NCI-H1694 (cell line): Measurements from ENCODE around the gene CFAP58.

Experiments used
- DNase-seq: peaks from one replicate; lab custom pipeline; 2025; lab: John Stamatoyannopoulos, UW

CFAP58 gene

GRCh38 chr10:104322416-104322782, 31.2 kb upstream of the CFAP58 start:
- peak; percentile 27 for DNase-seq

GRCh38 chr10:104323085-104323484, 30.5 kb upstream of the CFAP58 start:
- DNase-seq = no peak

GRCh38 chr10:104323760-104324201, 29.9 kb upstream of the CFAP58 start:
- no peak for DNase-seq

GRCh38 chr10:104324221-104324686, 29.4 kb upstream of the CFAP58 start:
- DNase-seq = no peak

- no peak for DNase-seq
Observed at GRCh38 chr10:104324931-104325330, 28.7 kb upstream of the CFAP58 start.

- no peak for DNase-seq
Observed at GRCh38 chr10:104325436-104326435, 27.9 kb upstream of the CFAP58 start.

- no peak for DNase-seq
Observed at GRCh38 chr10:104326991-104327610, 26.5 kb upstream of the CFAP58 start.

DNA sequence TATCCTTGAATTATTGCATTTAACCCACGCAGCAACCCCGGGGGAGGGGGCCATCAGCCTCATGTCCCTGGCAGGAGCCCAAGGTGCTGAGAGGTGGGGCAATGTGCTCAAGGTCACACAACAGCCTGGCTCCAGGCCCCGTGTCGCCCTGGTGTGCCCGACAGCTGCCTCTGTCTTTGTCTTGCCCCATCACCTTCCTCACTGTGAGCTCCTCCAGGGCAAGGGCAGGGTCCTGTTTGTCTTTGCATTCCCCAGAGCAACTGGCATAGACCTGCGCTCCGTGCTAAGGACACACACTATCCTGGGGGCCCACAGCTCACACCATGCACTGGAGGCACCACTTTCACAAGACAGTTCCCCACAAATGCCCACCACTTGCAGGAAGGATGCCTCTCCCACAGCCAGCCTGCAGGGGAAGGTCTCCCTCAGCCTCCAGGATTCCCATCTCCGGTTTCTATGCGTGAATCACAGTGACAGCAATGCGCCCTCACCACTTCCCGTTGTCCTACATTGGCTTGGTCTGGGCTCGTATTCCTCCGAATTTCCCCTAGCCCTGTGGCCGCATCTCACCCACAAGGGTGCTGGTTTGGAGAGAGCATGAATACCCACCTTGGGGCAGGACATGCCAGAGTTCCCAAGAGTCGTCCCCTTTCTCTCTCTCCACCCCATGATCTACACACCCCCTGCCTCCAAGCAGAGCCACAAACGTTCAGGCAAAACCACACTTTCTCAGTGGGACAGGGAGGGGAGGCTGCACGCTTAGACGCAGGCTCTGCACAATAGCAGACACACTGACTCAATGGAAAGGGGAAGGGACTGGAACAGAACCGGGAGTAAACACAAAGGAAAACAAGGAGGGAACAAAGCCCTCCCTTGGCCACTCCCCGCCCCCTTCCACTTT, 25.6 kb upstream of the CFAP58 start:
- DNase-seq = no peak

DNA sequence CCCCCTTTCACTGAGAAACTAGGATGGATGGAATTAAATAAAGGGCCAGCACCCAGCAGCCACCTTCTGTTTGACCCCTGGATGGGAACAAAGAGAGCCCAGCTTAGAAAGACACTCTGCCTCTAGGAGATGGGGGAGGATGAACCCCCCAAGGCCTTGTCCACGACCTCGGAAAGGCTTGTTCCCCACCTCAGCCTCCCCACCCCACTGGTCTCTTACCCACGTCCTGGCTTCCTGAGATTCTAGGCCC, 25.1 kb upstream of the CFAP58 start:
- no peak for DNase-seq

GRCh38 chr10:104328896-104329710, 24.5 kb upstream of the CFAP58 start:
- DNase-seq = no peak

DNA sequence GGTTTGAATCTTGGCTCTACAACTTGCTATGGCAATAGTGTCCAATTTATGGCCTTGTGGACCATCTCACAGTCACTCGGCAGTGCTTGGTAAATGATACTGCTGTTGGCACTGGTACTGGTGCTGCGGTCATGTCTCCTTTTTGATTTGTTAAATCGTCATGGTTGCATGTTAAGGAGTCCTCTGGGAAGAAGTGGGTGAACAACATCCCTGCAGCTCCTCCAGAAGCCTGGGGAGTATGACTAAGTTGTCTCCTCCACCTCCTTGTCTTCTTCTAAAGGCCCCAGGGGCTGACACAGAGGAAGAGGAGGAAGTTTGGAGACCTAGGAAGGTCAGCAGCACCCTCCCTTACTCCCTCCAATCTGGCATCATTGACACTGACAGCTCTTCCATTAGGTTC, 23.9 kb upstream of the CFAP58 start:
- no peak for DNase-seq

GRCh38 chr10:104330168-104331110, 23.2 kb upstream of the CFAP58 start:
- no peak for DNase-seq

DNA sequence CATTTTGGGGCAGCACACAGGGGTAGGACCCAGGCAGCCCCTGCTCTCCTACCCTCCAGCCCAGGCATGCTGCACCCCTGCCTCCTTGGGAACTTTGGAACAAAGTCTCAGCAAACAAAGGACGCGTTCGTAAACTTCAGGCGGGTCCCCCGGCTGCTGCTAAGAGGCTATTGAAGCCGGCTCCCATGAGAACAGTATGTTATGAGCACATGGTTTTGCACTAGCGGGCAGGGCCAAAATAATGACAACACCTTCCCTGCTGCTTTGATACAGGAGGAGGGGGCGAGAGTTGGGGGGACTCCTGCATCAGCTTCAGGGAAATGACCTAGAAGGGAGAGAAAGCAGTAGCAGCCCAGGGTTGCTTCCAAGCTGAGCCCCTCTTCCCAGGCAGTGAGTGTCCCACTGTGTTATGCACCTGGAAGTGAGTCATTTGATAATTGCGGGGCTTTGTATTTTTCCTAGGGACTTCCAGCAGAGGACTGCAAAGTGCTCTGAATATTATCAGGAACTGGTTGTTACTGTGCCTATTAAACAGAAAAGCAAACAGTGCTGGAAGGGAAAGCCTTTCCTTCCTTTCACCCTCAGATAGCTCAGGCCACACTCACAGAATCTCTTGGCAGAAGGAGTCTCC, 22.3 kb upstream of the CFAP58 start:
- DNase-seq = no peak

GRCh38 chr10:104332243-104333031, 21.2 kb upstream of the CFAP58 start:
- no peak for DNase-seq

DNA sequence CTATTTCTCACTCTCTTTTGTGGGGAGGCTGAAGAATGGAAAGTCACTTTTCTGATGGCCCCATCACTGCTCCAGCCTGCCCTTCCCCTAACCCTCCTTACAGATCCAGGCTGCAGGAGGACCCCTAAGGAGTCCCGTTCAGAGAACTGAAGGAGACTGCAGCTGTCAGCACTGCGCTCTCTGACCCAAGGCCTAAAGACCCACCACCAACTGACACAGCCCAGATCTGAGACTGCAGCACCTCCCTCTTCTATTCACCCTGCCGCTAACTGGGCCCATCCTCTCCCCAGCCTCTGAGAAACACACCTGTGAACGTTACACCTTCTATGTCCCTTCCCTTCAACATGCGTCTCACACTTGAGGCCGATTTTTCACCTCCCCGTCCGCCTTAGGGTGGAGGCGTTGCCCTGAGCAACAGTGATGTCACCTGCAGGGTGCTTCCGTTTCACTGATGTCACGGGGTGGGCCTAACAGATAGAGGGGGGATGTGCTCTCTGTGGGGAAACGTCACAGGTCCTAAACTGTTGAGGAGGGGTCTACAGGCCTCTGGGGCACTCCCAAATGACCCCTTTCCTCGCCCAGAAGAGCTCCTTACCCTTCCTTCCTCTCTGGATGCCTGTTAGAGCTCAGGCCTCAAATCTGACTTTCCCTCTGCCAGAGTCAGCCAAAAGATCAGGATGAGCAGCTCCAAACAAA, 20.5 kb upstream of the CFAP58 start:
- no peak for DNase-seq

GRCh38 chr10:104333728-104334373, 19.8 kb upstream of the CFAP58 start:
- no peak for DNase-seq

DNA sequence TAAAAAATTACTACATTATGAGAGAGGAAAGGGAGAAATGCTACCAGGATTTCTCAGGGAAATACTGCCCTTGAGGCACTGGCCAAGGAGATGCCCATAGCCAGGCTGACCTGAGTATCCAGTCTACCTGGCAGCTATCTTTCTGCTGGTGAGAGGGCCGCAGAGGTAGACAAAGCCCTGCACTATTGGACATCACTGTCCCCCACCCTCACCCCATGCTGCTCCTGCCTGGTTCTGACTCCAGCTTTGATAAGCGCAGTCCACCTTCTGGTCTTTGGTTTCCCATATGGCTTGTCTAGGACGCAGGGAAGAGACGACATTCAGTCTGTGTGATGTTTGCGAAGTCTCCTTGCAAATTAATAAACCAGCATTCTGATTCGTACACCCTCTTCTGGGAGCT, 19.1 kb upstream of the CFAP58 start:
- DNase-seq = no peak
